Glutamatergic neuron (in vitro differentiated cells): ENCODE measurements around the gene CCDC136. TPM values are rescaled to one million over a fixed set of nuclear protein-coding genes. Genes with fewer than 3 reads are reported as not detected.

Source experiments
- DNase-seq: peaks from one replicate; pipeline ENCODE4 v3.0.0; 2022
- H3K27ac Mint-ChIP-seq: one replicate; pipeline ENCODE4 v1.8.0; 2020; ENCODE audit warnings: mild to moderate bottlenecking, mixed read lengths, inconsistent platforms; ENCODE audit not compliant: unreplicated experiment
- H3K27me3 Mint-ChIP-seq: one replicate; pipeline ENCODE4 v1.8.0; 2020; ENCODE audit warnings: mild to moderate bottlenecking, moderate library complexity, mixed read lengths, inconsistent platforms; ENCODE audit not compliant: unreplicated experiment
- H3K36me3 Mint-ChIP-seq: one replicate; pipeline ENCODE4 v1.8.0; 2020; ENCODE audit warnings: mild to moderate bottlenecking, mixed read lengths, inconsistent platforms; ENCODE audit not compliant: unreplicated experiment
- H3K4me1 Mint-ChIP-seq: one replicate; pipeline ENCODE4 v1.8.0; 2020; ENCODE audit warnings: mild to moderate bottlenecking, low read depth, mixed read lengths, inconsistent platforms; ENCODE audit not compliant: unreplicated experiment
- H3K4me3 Mint-ChIP-seq: one replicate; pipeline ENCODE4 v1.8.0; 2020; ENCODE audit warnings: mild to moderate bottlenecking, mixed read lengths, inconsistent platforms; ENCODE audit not compliant: unreplicated experiment
- H3K9me3 Mint-ChIP-seq: one replicate; pipeline ENCODE4 v1.8.0; 2020; ENCODE audit warnings: mild to moderate bottlenecking, moderate library complexity, mixed read lengths, inconsistent platforms; ENCODE audit not compliant: unreplicated experiment
- CTCF ChIP-seq: fragments of 200-600 bp; sonication (generic); IDR thresholded peaks from one replicate; pipeline ENCODE4 v1.5.0; 2021; ENCODE audit not compliant: partially characterized antibody, unreplicated experiment
- total RNA-seq: library from RNA; stranded (reverse); fragmentation: NEBNext Ultra II Directional; extraction: Animal tissue kit (Norgen Biotek cat#: 25700); gene quantifications from one replicate; pipeline ENCODE4 v1.2.1, GENCODE V29; 2021; ENCODE audit not compliant: unreplicated experiment

The CCDC136 gene
- total RNA-seq, 1 donor from 2014 or later, result 202 TPM

- DNase-seq, result no peak
- H3K4me3 Mint-ChIP-seq, result no peak overlapping the region
- no peak overlapping the region for H3K27ac Mint-ChIP-seq
- no peak for TF ChIP-seq CTCF
- peaks cover 6% of the 10 kb centered on the region for H3K27me3 Mint-ChIP-seq
- H3K36me3 Mint-ChIP-seq, result no peaks in the 10 kb centered on the region
- no peaks in the 10 kb centered on the region for H3K9me3 Mint-ChIP-seq
- H3K4me1 Mint-ChIP-seq, result peaks cover 5% of the 10 kb centered on the region
Measured at GRCh38 chr7:128854396-128854795, 62.6 kb downstream of the CCDC136 start.

- no peak for TF ChIP-seq CTCF
- no peak for DNase-seq
- Mint-ChIP-seq H3K27me3 (peaks cover 9% of the 10 kb centered on the region), H3K9me3 (peaks cover 3% of the 10 kb centered on the region), H3K4me3 (no peak overlapping the region), H3K27ac (no peak overlapping the region), H3K4me1 (peaks cover 8% of the 10 kb centered on the region), H3K36me3 (no peaks in the 10 kb centered on the region)
Measured at GRCh38 chr7:128855559-128855958, 63.8 kb downstream of the CCDC136 start.

- H3K36me3 Mint-ChIP-seq, result no peaks in the 10 kb centered on the region
- peaks cover 7% of the 10 kb centered on the region for H3K9me3 Mint-ChIP-seq
- DNase-seq, result no peak
- no peak for TF ChIP-seq CTCF
- H3K4me1 Mint-ChIP-seq, result peaks cover 8% of the 10 kb centered on the region
- H3K27me3 Mint-ChIP-seq, result peaks cover 9% of the 10 kb centered on the region
- no peak overlapping the region for H3K4me3 Mint-ChIP-seq
- no peak overlapping the region for H3K27ac Mint-ChIP-seq
Measured at GRCh38 chr7:128856001-128856718, 64.4 kb downstream of the CCDC136 start.

- H3K27ac Mint-ChIP-seq, result peak overlapping the region; percentile 73
- H3K36me3 Mint-ChIP-seq, result no peaks in the 10 kb centered on the region
- peaks cover 15% of the 10 kb centered on the region for H3K27me3 Mint-ChIP-seq
- no peak overlapping the region for H3K4me3 Mint-ChIP-seq
- peaks cover 13% of the 10 kb centered on the region for H3K4me1 Mint-ChIP-seq
- no peak for DNase-seq
- TF ChIP-seq CTCF, result no peak
- H3K9me3 Mint-ChIP-seq, result peaks cover 16% of the 10 kb centered on the region
Measured at GRCh38 chr7:128858380-128859231, 66.8 kb downstream of the CCDC136 start.
